ENCODE results near the gene SLC26A11.

DNA sequence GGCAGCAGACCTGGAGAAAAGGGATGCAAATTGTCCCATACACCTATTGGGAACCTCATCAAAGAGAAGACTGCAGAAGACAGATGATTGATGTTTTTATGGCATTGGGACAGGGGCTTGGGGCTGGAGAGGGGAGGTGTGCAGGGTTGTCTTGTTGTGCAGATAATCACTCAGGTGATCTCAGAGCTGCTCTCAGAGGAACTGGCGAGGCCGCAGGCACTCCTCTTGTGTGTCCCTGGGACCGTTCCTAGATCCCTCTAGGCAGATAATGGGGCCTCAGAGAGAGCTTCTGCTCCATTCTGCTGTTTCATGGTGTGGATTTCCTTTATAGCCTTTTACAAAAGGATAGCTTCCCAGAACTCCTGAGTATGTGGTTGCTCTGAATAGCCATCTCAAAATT, 42.1 kb downstream of the SLC26A11 start:
- TF ChIP-seq, protein P1, sequence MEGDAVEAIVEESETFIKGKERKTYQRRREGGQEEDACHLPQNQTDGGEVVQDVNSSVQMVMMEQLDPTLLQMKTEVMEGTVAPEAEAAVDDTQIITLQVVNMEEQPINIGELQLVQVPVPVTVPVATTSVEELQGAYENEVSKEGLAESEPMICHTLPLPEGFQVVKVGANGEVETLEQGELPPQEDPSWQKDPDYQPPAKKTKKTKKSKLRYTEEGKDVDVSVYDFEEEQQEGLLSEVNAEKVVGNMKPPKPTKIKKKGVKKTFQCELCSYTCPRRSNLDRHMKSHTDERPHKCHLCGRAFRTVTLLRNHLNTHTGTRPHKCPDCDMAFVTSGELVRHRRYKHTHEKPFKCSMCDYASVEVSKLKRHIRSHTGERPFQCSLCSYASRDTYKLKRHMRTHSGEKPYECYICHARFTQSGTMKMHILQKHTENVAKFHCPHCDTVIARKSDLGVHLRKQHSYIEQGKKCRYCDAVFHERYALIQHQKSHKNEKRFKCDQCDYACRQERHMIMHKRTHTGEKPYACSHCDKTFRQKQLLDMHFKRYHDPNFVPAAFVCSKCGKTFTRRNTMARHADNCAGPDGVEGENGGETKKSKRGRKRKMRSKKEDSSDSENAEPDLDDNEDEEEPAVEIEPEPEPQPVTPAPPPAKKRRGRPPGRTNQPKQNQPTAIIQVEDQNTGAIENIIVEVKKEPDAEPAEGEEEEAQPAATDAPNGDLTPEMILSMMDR (IDR thresholded peaks at IDR 0.05), result no peak
- TF ChIP-seq POLR2AphosphoS5 (IDR thresholded peaks at IDR 0.05) (no peak), POLR2A (IDR thresholded peaks at IDR 0.05) (no peak), EP300 (IDR thresholded peaks at IDR 0.05) (no peak)

All from stomach (tissue), 4 donors.